GM18511 (cell line): ENCODE data around the gene SLC20A1.
"Not testable (repeated sequence)": the region's sequence is repeated elsewhere in the genome, so short reads cannot be mapped to it uniquely, and the experiment has no call there.

Source experiments
- ATAC-seq: cut with Tn5 transposase; IDR thresholded peaks from one replicate; pipeline ENCODE4 v1.9.1; 2021; ENCODE audit warnings: mild to moderate bottlenecking, moderate library complexity; ENCODE audit not compliant: unreplicated experiment

Gene SLC20A1

DNA sequence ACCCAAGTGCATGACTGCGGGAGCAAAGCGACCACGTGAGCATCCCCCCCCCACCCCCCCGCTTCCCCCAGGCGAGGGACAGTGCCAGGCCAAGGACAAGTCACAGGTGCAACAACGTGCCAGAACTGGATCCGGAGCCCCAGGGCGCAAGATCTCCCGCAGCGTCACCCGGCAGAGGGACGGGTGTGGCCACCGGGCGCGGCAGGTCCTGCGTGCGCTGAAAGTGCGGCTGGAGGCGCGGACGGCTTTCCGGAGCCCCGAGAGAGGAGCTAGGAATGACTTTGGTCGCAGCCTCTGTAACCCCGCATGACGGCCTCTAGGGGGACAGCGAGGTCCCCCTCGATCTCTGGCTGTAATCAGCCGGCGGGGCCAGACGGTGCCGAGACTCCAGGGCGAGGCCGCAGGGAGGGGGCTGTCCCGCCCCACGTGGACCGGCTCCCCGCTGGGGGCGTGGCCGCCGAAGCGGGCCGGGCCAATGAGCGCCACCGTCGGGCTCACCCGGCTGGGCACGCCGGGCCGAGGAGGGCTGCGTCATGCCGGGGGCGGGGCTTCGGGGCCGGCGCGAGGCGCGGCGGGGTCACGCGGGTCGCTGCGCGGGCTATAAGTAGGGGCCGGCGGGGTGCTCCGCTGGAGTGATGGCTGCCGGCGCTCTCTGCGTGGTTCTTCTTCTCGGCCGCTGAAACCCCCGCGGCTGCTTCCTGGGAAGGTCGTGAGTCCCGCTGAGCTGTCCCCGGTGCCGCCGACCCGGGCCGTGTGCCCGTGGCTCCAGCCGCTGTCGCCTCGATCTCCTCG lies at the start of gene SLC20A1:
Gene SLC20A1, plus strand, starts transcription at position 630 of the 792 bp plus-strand sequence. CDS start 890 bp downstream, outside the sequence.
- ATAC-seq = peak; percentile 95

DNA sequence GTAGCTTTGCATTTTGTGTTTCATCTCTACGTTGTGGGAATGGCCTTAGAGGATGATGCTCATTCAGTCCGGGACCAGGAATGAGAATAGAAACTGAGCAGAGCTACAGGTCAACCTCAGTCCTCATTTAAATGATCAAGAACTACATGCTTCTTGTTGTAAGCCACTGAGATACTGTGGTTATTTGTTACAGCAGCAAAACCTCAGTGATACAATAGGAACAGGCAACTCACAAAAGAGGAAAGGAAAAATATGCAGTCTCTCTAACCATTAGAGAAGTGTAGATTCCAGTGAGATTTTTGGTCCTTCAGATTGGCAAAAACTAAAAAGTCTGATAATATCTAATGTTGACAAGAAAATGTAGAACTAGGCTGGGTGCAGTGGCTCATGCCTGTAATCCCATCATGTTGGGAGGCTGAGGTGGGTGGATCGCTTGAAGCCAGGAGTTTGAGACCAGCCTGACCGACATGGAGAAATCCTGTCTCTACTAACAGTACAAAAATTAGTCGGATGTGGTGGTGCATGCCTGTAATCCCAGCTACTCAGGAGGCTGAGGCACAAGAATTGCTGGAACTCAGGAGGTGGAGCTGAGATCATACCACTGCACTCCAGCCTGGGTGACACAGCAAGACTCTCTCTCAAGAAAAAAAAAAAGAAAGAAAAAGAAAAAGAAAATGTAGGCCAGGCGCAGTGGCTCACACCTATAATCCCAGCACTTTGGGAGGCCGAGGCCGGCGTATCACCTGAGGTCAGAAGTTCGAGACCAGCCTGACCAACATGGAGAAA lies 48.0 kb upstream of the SLC20A1 start:
- ATAC-seq = no peak

DNA sequence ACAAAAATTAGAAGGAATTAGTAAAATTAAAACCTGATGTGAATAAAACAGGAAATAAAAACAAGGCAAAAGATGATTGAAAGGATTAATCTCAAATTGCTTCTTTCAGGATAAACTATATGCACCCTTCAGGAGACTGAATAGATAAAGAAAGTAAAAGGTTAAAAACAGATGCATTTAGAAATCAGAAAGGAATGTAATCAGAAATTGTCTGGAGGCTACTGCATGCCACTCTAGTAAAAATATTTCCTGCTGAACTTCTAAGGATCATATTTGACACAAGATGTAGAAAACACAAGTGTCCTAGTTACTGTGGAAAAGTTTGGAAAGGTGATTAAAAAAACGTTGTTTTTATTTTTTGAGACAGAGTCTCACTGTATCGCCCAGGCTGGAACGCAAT lies 45.1 kb upstream of the SLC20A1 start:
- ATAC-seq = no peak

- no peak for ATAC-seq
Observed at GRCh38 chr2:112601754-112602153, 44.0 kb upstream of the SLC20A1 start.

DNA sequence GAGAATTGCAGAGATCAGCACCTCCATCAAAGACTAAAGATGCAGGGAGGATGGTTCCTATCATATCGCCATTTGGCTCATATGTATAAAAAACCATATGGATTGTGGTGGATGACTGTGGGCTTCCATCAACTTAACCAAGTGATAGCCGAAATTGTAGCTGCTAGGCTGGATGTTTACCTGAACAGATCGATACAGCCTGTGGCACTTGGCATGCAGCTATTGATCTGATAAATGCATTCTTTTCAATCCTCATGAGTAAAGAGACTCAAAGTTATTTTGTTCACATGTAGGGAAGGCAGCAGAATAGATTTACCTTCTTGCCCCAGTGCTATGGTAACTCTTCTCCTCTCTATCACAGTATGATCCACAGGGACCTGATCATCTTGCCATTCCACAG lies 42.8 kb upstream of the SLC20A1 start:
- no peak for ATAC-seq

DNA sequence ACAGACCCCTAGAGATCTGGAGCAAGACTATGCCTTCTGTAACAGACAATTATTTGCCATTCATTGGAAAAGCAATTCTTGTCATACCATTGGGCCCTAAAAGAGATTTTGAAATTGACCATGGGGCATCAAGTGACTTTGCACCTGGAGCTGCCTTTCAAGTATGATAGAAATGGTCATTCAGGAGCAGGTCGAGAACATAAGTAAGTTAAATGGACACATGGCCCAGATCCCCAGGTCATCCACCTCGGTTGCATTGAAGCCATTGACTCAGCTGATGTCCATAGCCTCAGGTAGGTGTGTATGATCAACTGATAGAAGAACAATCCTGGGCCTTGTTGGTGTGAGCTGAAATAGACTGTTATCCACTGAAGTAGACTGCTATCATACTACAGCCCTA lies 42.0 kb upstream of the SLC20A1 start:
- no peak for ATAC-seq

- no peak for ATAC-seq
Observed at GRCh38 chr2:112604952-112605351, 40.8 kb upstream of the SLC20A1 start.

DNA sequence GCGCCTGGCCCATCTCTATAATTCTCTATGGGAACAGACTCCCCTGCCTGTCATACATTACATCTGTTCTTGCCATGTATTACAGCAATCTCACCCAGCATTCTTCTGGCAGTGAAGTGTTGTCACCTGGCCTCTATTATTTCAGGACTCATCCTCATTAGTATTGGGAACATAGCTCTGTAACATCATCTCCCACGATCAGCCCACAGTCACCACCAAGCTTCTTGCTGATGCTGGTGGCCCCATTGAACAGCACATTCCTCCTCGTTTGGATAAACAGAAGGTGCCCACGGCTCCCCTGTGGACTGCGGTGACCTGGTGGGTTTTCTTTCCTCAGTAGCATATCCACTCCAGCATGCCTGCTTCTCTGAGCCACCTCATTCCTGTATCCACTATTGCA lies 39.8 kb upstream of the SLC20A1 start:
- no peak for ATAC-seq

- no peak for ATAC-seq
Observed at GRCh38 chr2:112606547-112606946, 39.2 kb upstream of the SLC20A1 start.

DNA sequence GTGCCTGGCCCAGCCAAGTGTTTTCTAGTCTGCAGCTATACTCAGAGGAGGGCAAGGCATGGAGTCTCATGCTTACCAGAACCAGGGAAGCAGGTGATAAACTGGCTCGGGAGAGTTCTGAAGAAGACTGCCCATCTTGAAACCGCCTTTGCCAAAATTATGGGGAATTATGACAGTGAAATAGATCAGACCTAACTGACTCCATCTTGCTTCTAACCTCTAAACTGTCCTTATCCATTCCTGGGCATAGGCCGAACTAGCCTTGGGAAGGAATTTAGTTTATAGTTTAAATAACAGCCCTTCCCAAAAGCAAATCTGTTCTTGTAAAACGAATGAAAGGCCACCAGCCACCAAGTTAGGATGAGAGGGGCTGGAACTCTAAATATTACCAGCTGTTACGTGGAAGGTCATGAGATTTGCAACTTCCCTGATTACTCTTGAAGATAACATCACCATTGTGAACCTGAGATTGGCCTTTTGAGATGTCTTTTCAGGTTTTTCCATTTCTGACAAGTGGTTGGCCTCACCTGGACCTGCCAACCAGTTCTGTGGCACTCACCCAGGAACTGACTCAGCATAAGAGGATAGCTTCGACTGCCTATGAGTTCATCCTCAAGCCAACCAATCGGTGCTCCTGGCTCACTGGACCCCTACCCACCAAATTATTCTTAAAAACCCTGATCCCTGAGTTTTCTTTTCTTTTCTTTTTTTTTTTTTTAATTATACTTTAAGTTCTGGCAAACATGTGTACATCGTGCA lies 37.9 kb upstream of the SLC20A1 start:
- no peak for ATAC-seq

GRCh38 chr2:112609320-112609719 lies 36.4 kb upstream of the SLC20A1 start:
- not testable (repeated sequence) for ATAC-seq

- ATAC-seq = not testable (repeated sequence)
Observed at GRCh38 chr2:112612283-112612682, 33.5 kb upstream of the SLC20A1 start.

DNA sequence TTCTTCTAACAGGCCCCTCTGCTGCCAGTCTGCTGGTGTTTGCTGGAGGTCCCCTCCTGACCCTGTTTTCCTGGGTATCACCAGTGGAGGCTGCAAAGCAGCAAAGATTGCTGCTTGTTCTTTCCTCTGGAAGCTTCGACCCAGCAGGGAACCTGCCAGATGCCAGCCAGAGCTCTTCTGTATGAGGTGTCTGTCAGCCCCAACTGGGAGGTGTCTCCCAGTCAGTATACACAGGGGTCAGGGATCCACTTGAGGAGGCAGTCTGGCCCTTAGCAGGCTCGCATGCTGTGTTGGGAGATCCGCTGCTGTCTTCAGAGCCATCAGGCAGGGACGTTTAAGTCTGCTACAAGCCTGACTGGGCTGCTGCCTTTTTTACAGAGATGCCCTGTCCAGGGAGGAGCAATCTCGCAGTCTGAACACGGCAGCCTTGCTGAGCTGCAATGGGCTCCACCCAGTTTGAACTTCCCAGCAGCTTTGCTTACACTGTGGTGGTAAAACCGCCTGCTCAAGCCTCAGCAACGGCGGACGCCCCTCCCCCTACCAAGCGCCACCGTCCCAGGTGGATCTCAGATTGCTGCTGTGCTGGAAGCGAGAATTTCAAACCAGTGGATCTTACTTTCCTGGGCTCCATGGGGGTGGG lies 31.4 kb upstream of the SLC20A1 start:
- ATAC-seq = no peak

GRCh38 chr2:112615051-112615450 lies 30.7 kb upstream of the SLC20A1 start:
- no peak for ATAC-seq

DNA sequence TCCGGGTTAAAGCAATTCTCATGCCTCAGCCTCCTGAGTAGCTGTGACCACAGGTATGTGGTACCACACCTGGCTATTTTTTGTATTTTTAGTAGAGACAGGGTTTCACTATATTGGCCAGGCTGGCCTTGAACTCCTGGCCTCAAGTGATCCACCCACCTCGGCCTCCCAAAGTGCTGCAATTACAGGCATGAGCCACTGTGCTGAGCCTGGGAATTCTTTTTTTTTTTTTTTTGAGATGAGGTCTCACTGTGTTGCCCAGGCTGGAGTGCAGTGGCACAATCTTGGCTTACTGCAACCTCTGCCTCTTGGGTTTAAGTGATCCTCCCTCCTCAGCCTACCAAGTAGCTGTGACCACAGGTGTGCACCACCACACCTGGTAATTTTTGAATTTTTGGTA lies 29.9 kb upstream of the SLC20A1 start:
- not testable (repeated sequence) for ATAC-seq

- ATAC-seq = no peak
Observed at GRCh38 chr2:112618383-112618782, 27.4 kb upstream of the SLC20A1 start.

DNA sequence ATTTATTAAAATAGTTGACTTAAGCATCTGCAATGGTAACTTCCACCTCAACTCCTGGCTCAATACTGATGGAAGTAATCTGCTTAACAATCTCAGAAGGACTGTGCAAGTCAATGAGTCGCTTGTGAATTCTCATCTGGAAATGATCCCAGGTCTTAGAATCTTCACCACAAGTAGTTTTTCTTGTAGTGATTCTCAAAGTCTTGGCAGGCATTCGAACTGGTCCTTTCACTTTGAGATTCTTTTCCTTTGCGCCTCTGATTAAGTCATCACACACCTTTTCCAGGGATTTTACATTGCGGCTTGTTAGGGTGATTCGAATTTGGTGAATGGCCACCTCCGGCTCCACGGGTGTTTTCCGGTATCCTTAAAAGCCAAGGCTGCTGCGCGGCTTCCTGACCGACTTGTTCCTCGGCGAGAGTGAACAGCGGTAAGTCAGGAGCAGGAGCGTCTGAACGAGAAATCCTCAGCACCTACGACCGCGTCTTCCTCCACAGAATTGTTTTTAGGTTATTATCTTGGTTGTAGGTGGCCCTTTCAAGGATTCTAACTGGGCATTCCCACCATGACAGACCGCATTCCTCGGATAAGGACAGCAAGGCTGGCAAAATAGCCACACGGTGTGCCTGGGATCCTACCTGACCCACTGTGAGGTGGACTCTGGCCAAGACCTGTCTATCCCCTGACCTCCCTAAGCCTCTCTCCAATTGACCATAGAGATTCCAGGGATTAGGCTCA lies 23.8 kb upstream of the SLC20A1 start:
- ATAC-seq = no peak

DNA sequence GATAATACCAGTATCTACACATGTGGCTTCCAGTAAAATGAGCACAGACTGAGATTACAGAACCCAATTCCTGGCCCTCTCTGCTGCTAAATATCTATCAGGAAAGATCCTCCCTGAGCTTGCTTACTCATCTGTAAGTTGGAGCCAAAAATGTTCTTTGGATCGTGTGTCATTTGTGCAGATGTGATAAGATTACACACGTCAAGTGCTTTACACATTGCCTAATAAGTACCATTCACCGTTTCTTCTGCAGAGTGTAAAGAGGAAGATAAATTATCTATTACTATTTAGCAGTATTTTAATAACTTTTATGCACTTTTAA lies 23.2 kb upstream of the SLC20A1 start:
- ATAC-seq = no peak

GRCh38 chr2:112623913-112624777 lies 21.6 kb upstream of the SLC20A1 start:
- peak; percentile 77 for ATAC-seq
